ENCODE measurements around the gene C22orf23. TPM values are rescaled to one million over a fixed set of nuclear protein-coding genes. Genes with fewer than 3 reads are reported as not detected.

C22orf23 gene
- total RNA-seq, 1 experiment from 2014 or later, result 0.47 TPM

DNA sequence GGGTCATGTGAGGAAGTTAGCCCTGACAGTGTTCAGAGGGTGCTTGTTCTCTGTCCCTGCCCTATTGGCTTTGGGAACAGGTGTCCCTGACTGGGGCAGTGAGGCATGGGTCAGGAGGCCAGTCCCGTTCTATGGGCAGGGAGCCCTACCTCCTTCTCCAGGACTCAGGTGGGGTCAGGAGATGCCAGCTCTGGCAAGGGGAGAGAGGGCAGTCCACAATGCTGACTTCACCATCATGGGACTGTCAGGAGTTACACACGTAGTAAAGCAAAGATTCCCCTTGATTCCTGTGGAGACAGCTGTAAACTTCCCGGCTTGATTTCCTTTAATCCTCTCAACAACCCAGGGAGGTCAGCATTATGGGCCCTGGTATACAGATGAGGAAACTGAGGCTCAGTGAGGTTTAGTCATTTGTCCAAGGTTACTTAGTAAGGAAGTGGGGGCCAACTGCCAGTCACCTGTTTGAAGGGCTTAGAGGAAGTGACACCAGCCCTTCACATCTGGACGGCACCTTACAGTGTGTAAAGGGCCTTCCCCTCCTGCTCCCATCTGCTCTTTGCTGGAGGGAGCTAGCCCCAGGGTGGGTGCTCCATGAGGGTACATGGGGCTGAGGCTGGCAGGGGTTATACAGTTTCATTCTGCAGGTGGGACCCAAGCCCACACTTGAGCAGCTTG lies 35.4 kb downstream of the C22orf23 start:
- H3K27me3 ChIP-seq (ENCODE audit: insufficient read depth, low read length), result no peaks in the 10 kb centered on the region
- POLR2A ChIA-PET, result no interaction called here
- no peak overlapping the region for H3K27ac ChIP-seq (ENCODE audit: low read depth, low read length)
- intact Hi-C loops (cut with micrococcal nuclease), result no loop called here
- DNase-seq (ENCODE audit: low read depth, low spot score) (no peak), ATAC-seq (no peak)
- no peaks in the 10 kb centered on the region for H3K4me1 ChIP-seq (ENCODE audit: control insufficient read depth in 1 of 2, insufficient read depth in 2 of 2, low read length in 2 of 2)
- peaks cover 17 to 25% of the 10 kb centered on the region in 2 experiments; a peak in 3 of 4 replicates for H3K36me3 ChIP-seq (ENCODE audit: control insufficient read depth in 1 of 2, insufficient read depth in 2 of 2, low read length in 2 of 2)
- no TSS peak for BruUV-seq (replicated peaks)
- CTCF ChIA-PET, result interaction anchor here (1.2 kb wide), 1 partner anchor 16 kb away, joined by 3 read pairs; no protein-coding TSS in a partner anchor
- TF ChIP-seq, protein P1, sequence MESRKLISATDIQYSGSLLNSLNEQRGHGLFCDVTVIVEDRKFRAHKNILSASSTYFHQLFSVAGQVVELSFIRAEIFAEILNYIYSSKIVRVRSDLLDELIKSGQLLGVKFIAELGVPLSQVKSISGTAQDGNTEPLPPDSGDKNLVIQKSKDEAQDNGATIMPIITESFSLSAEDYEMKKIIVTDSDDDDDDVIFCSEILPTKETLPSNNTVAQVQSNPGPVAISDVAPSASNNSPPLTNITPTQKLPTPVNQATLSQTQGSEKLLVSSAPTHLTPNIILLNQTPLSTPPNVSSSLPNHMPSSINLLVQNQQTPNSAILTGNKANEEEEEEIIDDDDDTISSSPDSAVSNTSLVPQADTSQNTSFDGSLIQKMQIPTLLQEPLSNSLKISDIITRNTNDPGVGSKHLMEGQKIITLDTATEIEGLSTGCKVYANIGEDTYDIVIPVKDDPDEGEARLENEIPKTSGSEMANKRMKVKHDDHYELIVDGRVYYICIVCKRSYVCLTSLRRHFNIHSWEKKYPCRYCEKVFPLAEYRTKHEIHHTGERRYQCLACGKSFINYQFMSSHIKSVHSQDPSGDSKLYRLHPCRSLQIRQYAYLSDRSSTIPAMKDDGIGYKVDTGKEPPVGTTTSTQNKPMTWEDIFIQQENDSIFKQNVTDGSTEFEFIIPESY (IDR thresholded peaks at IDR 0.05; ENCODE audit: extremely low read depth, insufficient replicate concordance, low read length), result no peak
- TF ChIP-seq CEBPB (IDR thresholded peaks at IDR 0.05; ENCODE audit: low read depth) (no peak), FOSL1 (IDR thresholded peaks at IDR 0.05; ENCODE audit: low read depth) (no peak), ELF1 (IDR thresholded peaks at IDR 0.05; ENCODE audit: borderline replicate concordance, low read depth) (no peak)
- no peaks in the 10 kb centered on the region for H3K9me2 ChIP-seq (ENCODE audit: insufficient read depth)
- no peaks in the 10 kb centered on the region for H3K9me3 ChIP-seq (ENCODE audit: control insufficient read depth in 1 of 2, insufficient read depth in 1 of 2, low read depth in 1 of 2, low read length in 2 of 2)
- no peaks in the 10 kb centered on the region for H3K79me2 ChIP-seq (ENCODE audit: insufficient read depth, low read length)
- H3K4me2 ChIP-seq (ENCODE audit: low read length), result no peak overlapping the region
- no peak overlapping the region for H3K4me3 ChIP-seq (replicated peaks in 1 of 2; ENCODE audit: low read depth in 1 of 2, low read length in 2 of 2)
- no peak overlapping the region for H3K9ac ChIP-seq (ENCODE audit: low read length)
- H4K20me1 ChIP-seq (ENCODE audit: insufficient read depth), result no peaks in the 10 kb centered on the region
- RAD21 ChIA-PET (ENCODE audit: low non-redundant PET in 1 of 2, low total read pairs in 2 of 2, uncharacterized antibody in 2 of 2, unreplicated experiment in 2 of 2), result no interaction called here
- no peak overlapping the region for H2AFZ ChIP-seq (ENCODE audit: low read depth, low read length, poor library complexity, severe bottlenecking)

GRCh38 chr22:37916311-37916710 lies 37.1 kb downstream of the C22orf23 start:
- Histone ChIP-seq H3K9ac (ENCODE audit: low read length) (no peak overlapping the region), H3K4me3 (replicated peaks in 1 of 2; ENCODE audit: low read depth in 1 of 2, low read length in 2 of 2) (no peak overlapping the region), H3K9me2 (ENCODE audit: insufficient read depth) (no peaks in the 10 kb centered on the region), H3K27ac (ENCODE audit: low read depth, low read length) (no peak overlapping the region), H3K4me1 (ENCODE audit: control insufficient read depth in 1 of 2, insufficient read depth in 2 of 2, low read length in 2 of 2) (peaks cover 0 to 5% of the 10 kb centered on the region in 2 experiments; a peak in 1 of 4 replicates), H3K9me3 (ENCODE audit: control insufficient read depth in 1 of 2, insufficient read depth in 1 of 2, low read depth in 1 of 2, low read length in 2 of 2) (no peaks in the 10 kb centered on the region), H3K27me3 (ENCODE audit: insufficient read depth, low read length) (no peaks in the 10 kb centered on the region), H4K20me1 (ENCODE audit: insufficient read depth) (no peaks in the 10 kb centered on the region), H3K4me2 (ENCODE audit: low read length) (no peak overlapping the region), H3K36me3 (ENCODE audit: control insufficient read depth in 1 of 2, insufficient read depth in 2 of 2, low read length in 2 of 2) (peaks cover 20 to 26% of the 10 kb centered on the region in 2 experiments; a peak in 3 of 4 replicates), H2AFZ (ENCODE audit: low read depth, low read length, poor library complexity, severe bottlenecking) (no peak overlapping the region), H3K79me2 (ENCODE audit: insufficient read depth, low read length) (0 out of 2 replicates have a peak, but pooled peaks cover under 1% of the 10 kb centered on the region)
- BruUV-seq (replicated peaks), result no TSS peak
- ChIA-PET RAD21 (ENCODE audit: low non-redundant PET in 1 of 2, low total read pairs in 2 of 2, uncharacterized antibody in 2 of 2, unreplicated experiment in 2 of 2) (no interaction called here), CTCF (no interaction called here), POLR2A (no interaction called here)
- DNase-seq (ENCODE audit: low read depth, low spot score) (no peak), ATAC-seq (no peak)
- intact Hi-C loops (cut with micrococcal nuclease), result no loop called here
- TF ChIP-seq SP1 (IDR thresholded peaks at IDR 0.05; ENCODE audit: low read depth) (no peak), ZFX (IDR thresholded peaks at IDR 0.05) (no peak), EGR1 (IDR thresholded peaks at IDR 0.05; ENCODE audit: low read depth) (no peak), FOSL1 (IDR thresholded peaks at IDR 0.05; ENCODE audit: low read depth) (no peak)
